Neural progenitor cell (in vitro differentiated cells): ENCODE results near the gene ITGAD.

Experiments
- CTCF ChIP-seq: fragments of 200-600 bp; sonication (generic); IDR thresholded peaks from 2 replicates; pipeline ENCODE4 v1.5.1; 2017; ENCODE audit warnings: antibody characterized with exemption, mild to moderate bottlenecking
- EZH2 ChIP-seq: fragments of 200-600 bp; sonication (generic); IDR thresholded peaks from 2 replicates; pipeline ENCODE4 v1.6.1; 2017; ENCODE audit warnings: antibody characterized with exemption, mild to moderate bottlenecking, moderate library complexity
- EZH2phosphoT487 ChIP-seq: fragments of 200-600 bp; sonication (generic); IDR thresholded peaks from 2 replicates; pipeline ENCODE4 v1.6.1; 2017; ENCODE audit warnings: antibody characterized with exemption

GRCh38 chr16:31382485-31383161 lies 10.5 kb upstream of the ITGAD start:
- TF ChIP-seq CTCF (peak; percentile 90), EZH2 (no peak), EZH2phosphoT487 (no peak)
